MM.1S (cell line): Measurements from ENCODE around the gene HAO2.

Source experiments
- DNase-seq: peaks from one replicate; pipeline ENCODE4 v3.0.0-alpha.2; 2015
- H2AFZ ChIP-seq: fragments of 300-600 bp; sonication (generic); 2 replicates; pipeline ENCODE4 v1.6.0; 2016; ENCODE audit warnings: antibody characterized with exemption, low read length
- H3F3A ChIP-seq: fragments of 300-600 bp; sonication (generic); 2 replicates; pipeline ENCODE4 v1.6.1; 2016; ENCODE audit warnings: mild to moderate bottlenecking, antibody characterized with exemption, low read length, moderate library complexity, mixed read lengths; ENCODE audit not compliant: insufficient read depth
- H3K27ac ChIP-seq: fragments of 300-600 bp; sonication (generic); 2 replicates; pipeline ENCODE4 v1.5.1; 2016; ENCODE audit warnings: mild to moderate bottlenecking, low read length
- H3K27me3 ChIP-seq: fragments of 300-600 bp; sonication (generic); replicated peaks from 2 replicates; pipeline ENCODE4 v1.6.0; 2016; ENCODE audit warnings: low read length; ENCODE audit not compliant: insufficient read depth
- H3K36me3 ChIP-seq: fragments of 300-600 bp; sonication (generic); replicated peaks from 2 replicates; pipeline ENCODE4 v1.6.1; 2016; ENCODE audit warnings: mild to moderate bottlenecking, low read length, mixed read lengths; ENCODE audit not compliant: insufficient read depth
- H3K4me1 ChIP-seq: fragments of 300-600 bp; sonication (generic); 2 replicates; pipeline ENCODE4 v1.6.1; 2016; ENCODE audit warnings: low read length, mixed read lengths
- H3K4me2 ChIP-seq: fragments of 300-600 bp; sonication (generic); 2 replicates; pipeline ENCODE4 v1.6.0; 2016; ENCODE audit warnings: low read depth, low read length
- H3K4me3 ChIP-seq: fragments of 300-600 bp; sonication (generic); 2 replicates; pipeline ENCODE4 v1.5.1; 2016; ENCODE audit warnings: low read length, mixed read lengths
- H3K79me2 ChIP-seq: fragments of 300-600 bp; sonication (generic); 2 replicates; pipeline ENCODE4 v1.6.1; 2016; ENCODE audit warnings: mixed run types, low read length, mixed read lengths
- H3K9ac ChIP-seq: fragments of 300-600 bp; sonication (generic); 2 replicates; pipeline ENCODE4 v1.6.1; 2016; ENCODE audit warnings: low read length, mixed read lengths
- H3K9me2 ChIP-seq: fragments of 300-600 bp; sonication (generic); replicated peaks from 2 replicates; pipeline ENCODE4 v1.6.1; 2016; ENCODE audit warnings: mild to moderate bottlenecking, low read length, mixed read lengths; ENCODE audit not compliant: insufficient read depth
- H3K9me3 ChIP-seq: fragments of 300-600 bp; sonication (generic); replicated peaks from 2 replicates; pipeline ENCODE4 v1.6.1; 2016; ENCODE audit warnings: mild to moderate bottlenecking, low read length, mixed read lengths; ENCODE audit not compliant: insufficient read depth
- H4K20me1 ChIP-seq: fragments of 300-600 bp; sonication (generic); 2 replicates; pipeline ENCODE4 v1.6.1; 2016; ENCODE audit warnings: mild to moderate bottlenecking, low read length, moderate library complexity, mixed read lengths; ENCODE audit not compliant: insufficient read depth
- CTCF ChIP-seq: fragments of 300-600 bp; sonication (generic); IDR thresholded peaks from 2 replicates; pipeline ENCODE4 v1.5.1; 2016; ENCODE audit warnings: antibody characterized with exemption, low read length, mixed read lengths
- EZH2 ChIP-seq: fragments of 300-600 bp; sonication (generic); optimal IDR thresholded peaks from 2 replicates; pipeline ENCODE3; 2017; ENCODE audit warnings: low read depth, mild to moderate bottlenecking, antibody characterized with exemption, low read length, mixed read lengths
- EZH2phosphoT487 ChIP-seq: fragments of 300-600 bp; sonication (generic); IDR thresholded peaks from 2 replicates; pipeline ENCODE4 v1.6.1; 2018; ENCODE audit warnings: antibody characterized with exemption, low read length

Gene HAO2

GRCh38 chr1:119420638-119421037 lies 52.1 kb downstream of the HAO2 start:
- Histone ChIP-seq H3K36me3 (no peaks in the 10 kb centered on the region), H2AFZ (no peak overlapping the region), H3K27me3 (no peaks in the 10 kb centered on the region), H4K20me1 (no peaks in the 10 kb centered on the region), H3K4me2 (no peak overlapping the region), H3K79me2 (no peaks in the 10 kb centered on the region), H3K4me1 (no peaks in the 10 kb centered on the region), H3K9ac (no peak overlapping the region), H3K9me2 (no peaks in the 10 kb centered on the region), H3K4me3 (no peak overlapping the region), H3K9me3 (no peaks in the 10 kb centered on the region), H3F3A (no peaks in the 10 kb centered on the region), H3K27ac (no peak overlapping the region)
- DNase-seq: no peak
- TF ChIP-seq EZH2 (no peak), EZH2phosphoT487 (no peak), CTCF (no peak)

- H3K9me2 ChIP-seq: no peaks in the 10 kb centered on the region
- no peak overlapping the region for H3K9ac ChIP-seq
- no peak for DNase-seq
- H3F3A ChIP-seq: no peaks in the 10 kb centered on the region
- no peak overlapping the region for H3K4me3 ChIP-seq
- H3K4me2 ChIP-seq: no peak overlapping the region
- H3K27ac ChIP-seq: no peak overlapping the region
- H3K36me3 ChIP-seq: no peaks in the 10 kb centered on the region
- no peak for TF ChIP-seq CTCF
- TF ChIP-seq EZH2: no peak
- TF ChIP-seq EZH2phosphoT487: no peak
- no peaks in the 10 kb centered on the region for H3K79me2 ChIP-seq
- no peaks in the 10 kb centered on the region for H4K20me1 ChIP-seq
- no peaks in the 10 kb centered on the region for H3K27me3 ChIP-seq
- no peak overlapping the region for H2AFZ ChIP-seq
- H3K4me1 ChIP-seq: no peaks in the 10 kb centered on the region
- no peaks in the 10 kb centered on the region for H3K9me3 ChIP-seq
Measured at GRCh38 chr1:119422631-119423030, 54.0 kb downstream of the HAO2 start.

GRCh38 chr1:119428991-119429390 lies 60.4 kb downstream of the HAO2 start:
- H3K4me3 ChIP-seq: no peak overlapping the region
- no peak overlapping the region for H3K9ac ChIP-seq
- H3K79me2 ChIP-seq: no peaks in the 10 kb centered on the region
- H3K27ac ChIP-seq: no peak overlapping the region
- H2AFZ ChIP-seq: no peak overlapping the region
- no peaks in the 10 kb centered on the region for H3K9me3 ChIP-seq
- H3K4me2 ChIP-seq: no peak overlapping the region
- no peaks in the 10 kb centered on the region for H3F3A ChIP-seq
- H3K36me3 ChIP-seq: no peaks in the 10 kb centered on the region
- no peak for TF ChIP-seq CTCF
- no peak for TF ChIP-seq EZH2phosphoT487
- no peak for TF ChIP-seq EZH2
- DNase-seq: no peak
- H3K27me3 ChIP-seq: no peaks in the 10 kb centered on the region
- H3K9me2 ChIP-seq: no peaks in the 10 kb centered on the region
- no peaks in the 10 kb centered on the region for H4K20me1 ChIP-seq
- no peaks in the 10 kb centered on the region for H3K4me1 ChIP-seq

- no peak for DNase-seq
- Histone ChIP-seq H3K79me2 (no peaks in the 10 kb centered on the region), H3K4me3 (no peak overlapping the region), H3K36me3 (no peaks in the 10 kb centered on the region), H3K4me1 (no peaks in the 10 kb centered on the region), H3K9me3 (no peaks in the 10 kb centered on the region), H4K20me1 (no peaks in the 10 kb centered on the region), H3K9me2 (no peaks in the 10 kb centered on the region), H2AFZ (no peak overlapping the region), H3K9ac (no peak overlapping the region), H3K27me3 (no peaks in the 10 kb centered on the region), H3F3A (no peaks in the 10 kb centered on the region), H3K27ac (no peak overlapping the region), H3K4me2 (no peak overlapping the region)
- TF ChIP-seq EZH2phosphoT487: no peak
- TF ChIP-seq CTCF: no peak
- TF ChIP-seq EZH2: no peak
Measured at GRCh38 chr1:119429687-119430086, 61.1 kb downstream of the HAO2 start.
